ENCODE results near the gene TRMU.

Gene TRMU

GRCh38 chr22:46371623-46372226 is 36.2 kb downstream of the TRMU start:
- no peak for DNase-seq

- no peak for DNase-seq
Measured at GRCh38 chr22:46372686-46373085, 37.2 kb downstream of the TRMU start.

GRCh38 chr22:46373159-46373558 is 37.6 kb downstream of the TRMU start:
- DNase-seq = no peak

- DNase-seq = no peak
Measured at GRCh38 chr22:46373921-46374662, 38.6 kb downstream of the TRMU start.

- DNase-seq = no peak
Measured at GRCh38 chr22:46374663-46375474, 39.4 kb downstream of the TRMU start.

GRCh38 chr22:46376111-46376510 is 40.6 kb downstream of the TRMU start:
- DNase-seq = no peak

GRCh38 chr22:46376908-46377524 is 41.5 kb downstream of the TRMU start:
- DNase-seq = no peak

- DNase-seq = no peak
Measured at GRCh38 chr22:46377525-46378425, 42.3 kb downstream of the TRMU start.

GRCh38 chr22:46378426-46379065 is 43.0 kb downstream of the TRMU start:
- no peak for DNase-seq

- DNase-seq = no peak
Measured at GRCh38 chr22:46379066-46379930, 43.8 kb downstream of the TRMU start.

- no peak for DNase-seq
Measured at GRCh38 chr22:46380069-46380468, 44.6 kb downstream of the TRMU start.

GRCh38 chr22:46380581-46380980 is 45.1 kb downstream of the TRMU start:
- DNase-seq = no peak

GRCh38 chr22:46381142-46381541 is 45.6 kb downstream of the TRMU start:
- DNase-seq = no peak

- DNase-seq = no peak
Measured at GRCh38 chr22:46381731-46382130, 46.2 kb downstream of the TRMU start.

- DNase-seq = no peak
Measured at GRCh38 chr22:46382524-46382923, 47.0 kb downstream of the TRMU start.

GRCh38 chr22:46386312-46386711 is 50.8 kb downstream of the TRMU start:
- DNase-seq = no peak

- DNase-seq = no peak
Measured at GRCh38 chr22:46387748-46388147, 52.2 kb downstream of the TRMU start.

GRCh38 chr22:46388647-46389046 is 53.1 kb downstream of the TRMU start:
- DNase-seq = no peak

GRCh38 chr22:46389081-46389480 is 53.6 kb downstream of the TRMU start:
- DNase-seq = no peak

GRCh38 chr22:46390105-46390651 is 54.7 kb downstream of the TRMU start:
- DNase-seq = no peak

Measured in activated CD4-positive, alpha-beta T cell treated with anti-CD3 and anti-CD28 coated beads, Interleukin-2, amount 50 U/mL, for 48 hours (primary cell).